ENCODE results near the gene RAB21.

GRCh38 chr12:71725011-71725410 lies 29.7 kb upstream of the RAB21 start:
- no peak for TF ChIP-seq CTCF (IDR thresholded peaks at IDR 0.05 in 8 of 11, conservative IDR thresholded peaks at IDR 0.05 in 3 of 11)
- no peak for TF ChIP-seq POLR2A (IDR thresholded peaks at IDR 0.05)
